ENCODE measurements around the gene CLCN2.

The CLCN2 gene

GRCh38 chr3:184359610-184360009, 1.8 kb downstream of the CLCN2 start:
- no peak for DNase-seq

- DNase-seq: no peak
Measured at GRCh38 chr3:184358921-184359350, 2.5 kb downstream of the CLCN2 start.

- no peak for DNase-seq
Measured at GRCh38 chr3:184358124-184358767, 3.2 kb downstream of the CLCN2 start.

GRCh38 chr3:184357248-184358123, 3.9 kb downstream of the CLCN2 start:
- DNase-seq: no peak

- no peak for DNase-seq
Measured at GRCh38 chr3:184355261-184356040, 6.0 kb downstream of the CLCN2 start.

- DNase-seq: no peak
Measured at GRCh38 chr3:184354754-184355153, 6.7 kb downstream of the CLCN2 start.

- peak; percentile 37 for DNase-seq
Measured at GRCh38 chr3:184354121-184354728, 7.2 kb downstream of the CLCN2 start.

GRCh38 chr3:184353546-184353941, 7.9 kb downstream of the CLCN2 start:
- no peak for DNase-seq

- DNase-seq: no peak
Measured at GRCh38 chr3:184352897-184353545, 8.4 kb downstream of the CLCN2 start.

- no peak for DNase-seq
Measured at GRCh38 chr3:184352149-184352785, 9.1 kb downstream of the CLCN2 start.

GRCh38 chr3:184351511-184352148, 9.8 kb downstream of the CLCN2 start:
- no peak for DNase-seq

- DNase-seq: no peak
Measured at GRCh38 chr3:184350618-184351017, 10.8 kb downstream of the CLCN2 start.

GRCh38 chr3:184349563-184350470, 11.6 kb downstream of the CLCN2 start:
- DNase-seq: no peak

- DNase-seq: no peak
Measured at GRCh38 chr3:184348057-184348382, 13.4 kb downstream of the CLCN2 start.

GRCh38 chr3:184347321-184348056, 13.9 kb downstream of the CLCN2 start:
- no peak for DNase-seq

- no peak for DNase-seq
Measured at GRCh38 chr3:184346480-184347190, 14.8 kb downstream of the CLCN2 start.

GRCh38 chr3:184345317-184346144, 15.9 kb downstream of the CLCN2 start:
- peak; percentile 88 for DNase-seq
